T-cell (primary cell): Measurements from ENCODE around the gene SPECC1. TPM values are rescaled to one million over a fixed set of nuclear protein-coding genes. Genes with fewer than 3 reads are reported as not detected.
"Not testable (repeated sequence)": the region's sequence is repeated elsewhere in the genome, so short reads cannot be mapped to it uniquely, and the experiment has no call there.

Source experiments
- ATAC-seq, 4 experiments: fragments of 200-7000 bp in 3 of 4; fragments of 150-1000 bp in 1 of 4; cut with Tn5 transposase; replicated peaks in 1 of 4; 1 replicate in 3 of 4; 2 replicates in 1 of 4; pipeline ENCODE4 v1.10.0; 2021; ENCODE audit warnings: moderate library complexity in 3 of 4, mild to moderate bottlenecking in 2 of 4, moderate number of reproducible peaks in 1 of 4
- CTCF ChIA-PET, 2 donors: fragments of 300-600 bp; sonication (Branson Sonifier 250); formaldehyde crosslinking; loops; one replicate each; lab custom pipeline; 2022; ENCODE audit warnings: antibody characterized with exemption in 2 of 2; lab: Charles Lee
- POLR2A ChIA-PET, 2 donors: fragments of 300-600 bp; sonication (Branson Sonifier 250); formaldehyde crosslinking; loops; one replicate each; lab custom pipeline; 2022; ENCODE audit warnings: antibody characterized with exemption in 2 of 2; lab: Charles Lee
- DNase-seq, 35 experiments: peaks; one replicate each; pipeline versions ENCODE4 v3.0.0 to v3.0.0-alpha.2; 2013 to 2023
- H3K27ac ChIP-seq: one replicate; pipeline ENCODE4 v1.5.1; 2013; ENCODE audit warnings: low read length
- H3K27me3 ChIP-seq, 2 experiments: replicated peaks in 1 of 2; 1 replicate in 1 of 2; 2 replicates in 1 of 2; pipeline versions ENCODE4 v1.6.1 to v1.7.0; 2013; ENCODE audit warnings: low read length in 1 of 2, mixed read lengths in 1 of 2; ENCODE audit not compliant: control insufficient read depth in 2 of 2, insufficient read depth in 2 of 2; ENCODE audit errors: extremely low read depth in 1 of 2
- H3K36me3 ChIP-seq, 2 donors: 1 replicate in 1 of 2; 2 replicates in 1 of 2; pipeline versions ENCODE4 v1.6.1 to v1.7.0; 2013; ENCODE audit warnings: low read length in 1 of 2; ENCODE audit not compliant: control insufficient read depth in 2 of 2, insufficient read depth in 1 of 2; ENCODE audit errors: extremely low read depth in 1 of 2
- H3K4me1 ChIP-seq, 2 experiments: 1 replicate in 1 of 2; 2 replicates in 1 of 2; pipeline versions ENCODE4 v1.6.1 to v1.7.0; 2013; ENCODE audit warnings: low read length in 2 of 2, mixed read lengths in 1 of 2; ENCODE audit not compliant: insufficient read depth in 2 of 2, control insufficient read depth in 1 of 2; ENCODE audit errors: extremely low read depth in 1 of 2
- H3K4me3 ChIP-seq, 2 donors: 1 replicate in 1 of 2; 2 replicates in 1 of 2; pipeline versions ENCODE4 v1.5.1 to v1.7.0; 2013; ENCODE audit warnings: mild to moderate bottlenecking in 2 of 2, low read length in 1 of 2, moderate library complexity in 1 of 2; ENCODE audit not compliant: control insufficient read depth in 1 of 2; ENCODE audit errors: extremely low read depth in 1 of 2
- H3K9me3 ChIP-seq: 2 replicates; pipeline ENCODE4 v1.7.0; 2013
- H3K27ac Mint-ChIP-seq, 2 donors: one replicate each; pipeline ENCODE4 v1.8.0; 2020 to 2021; ENCODE audit warnings: mild to moderate bottlenecking in 2 of 2, mixed read lengths in 2 of 2
- H3K27me3 Mint-ChIP-seq, 2 donors: one replicate each; pipeline ENCODE4 v1.8.0; 2021 to 2022; ENCODE audit warnings: mixed read lengths in 2 of 2
- H3K36me3 Mint-ChIP-seq: one replicate; pipeline ENCODE4 v1.8.0; 2021; ENCODE audit warnings: mixed read lengths
- H3K4me1 Mint-ChIP-seq, 3 donors: one replicate each; pipeline ENCODE4 v1.8.0; 2020 to 2022; ENCODE audit warnings: mixed read lengths in 3 of 3, mild to moderate bottlenecking in 1 of 3
- H3K4me3 Mint-ChIP-seq, 3 donors: one replicate each; pipeline ENCODE4 v1.8.0; 2020 to 2022; ENCODE audit warnings: mild to moderate bottlenecking in 3 of 3, mixed read lengths in 3 of 3, moderate library complexity in 3 of 3
- H3K9me3 Mint-ChIP-seq, 3 donors: one replicate each; pipeline ENCODE4 v1.8.0; 2020 to 2022; ENCODE audit warnings: mixed read lengths in 3 of 3
- WGBS: methylation state at CpG from one replicate; pipeline ENCODE4 v1.1.5; 2013; ENCODE audit warnings: missing lambda C conversion rate; ENCODE audit not compliant: insufficient coverage; 5-methylcytosine and 5-hydroxymethylcytosine counted together
- total RNA-seq, 35 experiments: library from RNA in 6 of 35; stranded (reverse) in 6 of 35; fragments of 120-200 nt in 1 of 35; gene quantifications; one replicate each; pipeline versions ENCODE4 v1.2.1 to v1.2.4 and lab custom pipeline; 2013 to 2026

Gene SPECC1
- total RNA-seq, 5 donors from 2014 or later (not counting 1 experiment from before 2014, with no cell fraction given): 3.9 to 12.9 (median 6.0) TPM

- DNase-seq, POLR2A ChIA-PET, H3K27ac ChIP-seq: not testable (repeated sequence)
Observed at GRCh38 chr17:20321357-20321756, 312.2 kb downstream of the SPECC1 start.

GRCh38 chr17:20327739-20328138 is 318.6 kb downstream of the SPECC1 start:
- H3K27ac Mint-ChIP-seq, H3K4me1 ChIP-seq, ATAC-seq, H3K36me3 ChIP-seq, H3K9me3 Mint-ChIP-seq, H3K36me3 Mint-ChIP-seq, CTCF ChIA-PET, H3K4me3 ChIP-seq, H3K9me3 ChIP-seq, H3K27ac ChIP-seq, DNase-seq, H3K4me1 Mint-ChIP-seq, POLR2A ChIA-PET, H3K4me3 Mint-ChIP-seq, H3K27me3 Mint-ChIP-seq, H3K27me3 ChIP-seq: not testable (repeated sequence)
- no CpG with 5 or more reads among the region's 3 CpGs for WGBS

More at GRCh38 chr17:20321357-20321756, 312.2 kb downstream of the SPECC1 start:
- not testable (repeated sequence) for H3K4me1 Mint-ChIP-seq, H3K27ac Mint-ChIP-seq, H3K4me3 Mint-ChIP-seq, H3K27me3 ChIP-seq, H3K27me3 Mint-ChIP-seq, H3K9me3 ChIP-seq, H3K36me3 Mint-ChIP-seq, H3K36me3 ChIP-seq, H3K4me1 ChIP-seq, H3K4me3 ChIP-seq, H3K9me3 Mint-ChIP-seq, ATAC-seq
- WGBS: no CpG with 5 or more reads among the region's 32 CpGs
- CTCF ChIA-PET: interaction anchor here in 1 of 2 donors (0.9 to 1.3 kb wide), 3 partner anchors 94 to 328 kb away, joined by 3 to 10 read pairs (median 4); no protein-coding TSS in a partner anchor

GRCh38 chr17:20351405-20351804 is 342.2 kb downstream of the SPECC1 start:
- H3K36me3 ChIP-seq, CTCF ChIA-PET, H3K4me3 Mint-ChIP-seq, H3K27ac Mint-ChIP-seq, H3K9me3 Mint-ChIP-seq, H3K4me1 Mint-ChIP-seq, H3K4me3 ChIP-seq, H3K27me3 Mint-ChIP-seq, H3K4me1 ChIP-seq, DNase-seq, POLR2A ChIA-PET, H3K27me3 ChIP-seq, H3K27ac ChIP-seq, ATAC-seq, H3K36me3 Mint-ChIP-seq, H3K9me3 ChIP-seq: not testable (repeated sequence)
- WGBS: no CpG with 5 or more reads among the region's 3 CpGs

GRCh38 chr17:20352567-20352966 is 343.4 kb downstream of the SPECC1 start:
- H3K36me3 ChIP-seq, ATAC-seq, H3K9me3 ChIP-seq, CTCF ChIA-PET, H3K4me1 ChIP-seq, H3K27me3 Mint-ChIP-seq, POLR2A ChIA-PET, H3K9me3 Mint-ChIP-seq, H3K4me3 Mint-ChIP-seq, H3K4me1 Mint-ChIP-seq, H3K4me3 ChIP-seq, H3K27me3 ChIP-seq, H3K36me3 Mint-ChIP-seq, H3K27ac ChIP-seq, H3K27ac Mint-ChIP-seq, DNase-seq: not testable (repeated sequence)
- WGBS: 100% methylated on average over 1 of the region's 3 CpGs

- CTCF ChIA-PET, H3K27me3 Mint-ChIP-seq, H3K27ac Mint-ChIP-seq, H3K4me1 Mint-ChIP-seq, ATAC-seq, H3K36me3 ChIP-seq, H3K27me3 ChIP-seq, H3K9me3 Mint-ChIP-seq, H3K27ac ChIP-seq, H3K4me3 Mint-ChIP-seq, DNase-seq, POLR2A ChIA-PET, H3K4me1 ChIP-seq, H3K36me3 Mint-ChIP-seq, H3K9me3 ChIP-seq, H3K4me3 ChIP-seq: not testable (repeated sequence)
- no CpG with 5 or more reads among the region's 4 CpGs for WGBS
Observed at GRCh38 chr17:20363846-20364245, 354.7 kb downstream of the SPECC1 start.

Other genes with a start within 250 kb of the SPECC1 start
- gene ULK2, start 141.4 kb upstream of the SPECC1 start, total RNA-seq: 10 to 100 TPM in 3 of 5 donors, 1 to 10 TPM in 2; 9.8 to 18.5 (median 10.5) TPM
- 10 to 100 TPM; 43.3 to 61.3 (median 53.9) TPM for gene AKAP10, start 31.5 kb upstream of the SPECC1 start, total RNA-seq